GM18909 (cell line): Measurements from ENCODE around the gene IQCE.
"Not testable (repeated sequence)": the region's sequence is repeated elsewhere in the genome, so short reads cannot be mapped to it uniquely, and the experiment has no call there.

ENCODE experiments used
- ATAC-seq: cut with Tn5 transposase; IDR thresholded peaks from one replicate; pipeline ENCODE4 v1.9.1; 2021; ENCODE audit warnings: mild to moderate bottlenecking; ENCODE audit not compliant: unreplicated experiment, poor library complexity

The IQCE gene

GRCh38 chr7:2596464-2597272 is 37.9 kb downstream of the IQCE start:
- no peak for ATAC-seq

DNA sequence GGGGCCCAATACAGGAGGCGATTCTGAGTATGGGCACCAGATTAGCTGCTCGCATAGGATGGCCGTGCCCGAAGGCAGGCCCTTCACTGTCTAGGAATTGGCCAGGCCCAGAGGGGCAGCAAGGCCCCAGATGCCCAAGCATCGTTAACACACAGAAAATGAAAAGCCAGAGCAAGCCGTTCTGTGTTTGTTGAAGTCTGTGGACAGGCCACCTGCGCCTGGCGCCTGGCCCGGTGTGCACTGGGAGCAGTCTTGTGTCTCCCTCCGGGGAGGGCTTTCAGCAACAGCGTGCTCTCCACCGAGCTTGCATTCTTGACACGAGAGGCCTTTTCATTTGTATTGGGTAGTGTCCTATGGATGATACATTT is 38.5 kb downstream of the IQCE start:
- ATAC-seq, result no peak

DNA sequence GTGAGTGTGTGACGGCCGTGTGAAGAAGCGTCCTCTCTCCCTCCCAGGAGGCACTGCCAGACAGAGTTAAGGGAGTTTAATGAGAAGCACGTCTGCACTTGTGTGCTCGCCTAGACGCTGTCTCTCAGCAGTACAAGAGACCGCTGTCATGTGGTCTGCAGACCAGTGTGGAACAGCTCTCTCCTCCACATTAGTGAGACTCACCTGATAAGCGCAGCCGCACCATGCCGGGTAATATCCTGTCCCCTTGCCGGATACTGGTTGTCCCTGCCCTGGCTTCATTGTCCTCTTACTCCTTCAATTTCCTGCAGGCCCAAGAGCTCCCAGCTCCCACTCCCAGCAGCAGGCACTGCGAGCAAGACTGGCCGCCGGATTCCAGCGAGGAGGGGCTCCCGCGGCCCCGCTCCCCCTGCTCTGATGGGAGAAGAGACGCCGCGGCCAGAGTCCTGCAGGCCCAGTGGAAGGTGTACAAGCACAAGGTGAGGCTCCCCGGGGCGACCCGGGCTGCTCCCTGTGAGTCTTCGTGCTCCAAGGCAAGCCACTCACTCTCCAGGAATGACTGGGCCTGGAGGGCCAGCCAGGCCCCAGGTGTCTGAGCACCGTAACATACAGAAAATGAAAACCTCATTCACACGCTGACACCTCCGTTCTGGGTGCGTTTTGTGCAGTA is 39.5 kb downstream of the IQCE start:
- no peak for ATAC-seq

DNA sequence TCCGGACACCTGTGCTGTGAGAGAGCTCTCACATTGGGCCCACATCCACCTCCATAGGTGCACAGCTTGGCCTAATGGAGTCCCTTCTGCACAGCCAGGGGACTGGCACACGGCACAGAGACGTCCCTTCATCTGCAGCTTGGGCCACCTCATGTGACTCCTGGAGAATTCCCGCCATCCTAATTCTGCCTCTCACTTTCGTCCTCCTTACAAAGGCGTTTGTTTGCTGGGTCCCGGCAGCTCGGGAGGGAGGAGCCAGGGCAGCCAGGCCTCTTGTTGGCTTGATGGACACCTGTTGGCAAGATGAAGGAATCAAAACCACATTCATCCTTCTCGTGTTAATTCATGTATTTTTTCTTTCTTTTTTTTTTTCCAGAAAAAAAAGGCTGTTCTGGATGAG is 42.3 kb downstream of the IQCE start:
- no peak for ATAC-seq

DNA sequence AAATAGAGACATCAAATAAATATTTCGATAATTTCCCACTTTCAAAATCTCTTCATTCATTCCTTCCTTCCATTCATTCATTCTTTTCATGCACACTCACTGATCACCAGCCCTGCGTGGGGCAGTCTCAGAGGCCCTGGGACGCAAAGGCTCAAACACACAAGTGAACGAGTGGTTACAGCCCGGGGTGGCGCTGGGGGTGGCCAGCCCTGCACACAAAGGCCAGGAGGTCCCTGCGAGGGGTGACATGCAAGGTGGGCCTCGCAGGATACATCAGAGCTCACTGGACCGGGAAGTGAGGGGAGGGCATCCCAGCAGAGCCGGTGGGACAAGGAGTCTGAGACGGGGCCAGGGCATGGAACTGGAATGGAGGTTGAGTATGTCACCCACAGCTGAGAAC is 43.1 kb downstream of the IQCE start:
- no peak for ATAC-seq

GRCh38 chr7:2602406-2603043 is 43.7 kb downstream of the IQCE start:
- no peak for ATAC-seq

DNA sequence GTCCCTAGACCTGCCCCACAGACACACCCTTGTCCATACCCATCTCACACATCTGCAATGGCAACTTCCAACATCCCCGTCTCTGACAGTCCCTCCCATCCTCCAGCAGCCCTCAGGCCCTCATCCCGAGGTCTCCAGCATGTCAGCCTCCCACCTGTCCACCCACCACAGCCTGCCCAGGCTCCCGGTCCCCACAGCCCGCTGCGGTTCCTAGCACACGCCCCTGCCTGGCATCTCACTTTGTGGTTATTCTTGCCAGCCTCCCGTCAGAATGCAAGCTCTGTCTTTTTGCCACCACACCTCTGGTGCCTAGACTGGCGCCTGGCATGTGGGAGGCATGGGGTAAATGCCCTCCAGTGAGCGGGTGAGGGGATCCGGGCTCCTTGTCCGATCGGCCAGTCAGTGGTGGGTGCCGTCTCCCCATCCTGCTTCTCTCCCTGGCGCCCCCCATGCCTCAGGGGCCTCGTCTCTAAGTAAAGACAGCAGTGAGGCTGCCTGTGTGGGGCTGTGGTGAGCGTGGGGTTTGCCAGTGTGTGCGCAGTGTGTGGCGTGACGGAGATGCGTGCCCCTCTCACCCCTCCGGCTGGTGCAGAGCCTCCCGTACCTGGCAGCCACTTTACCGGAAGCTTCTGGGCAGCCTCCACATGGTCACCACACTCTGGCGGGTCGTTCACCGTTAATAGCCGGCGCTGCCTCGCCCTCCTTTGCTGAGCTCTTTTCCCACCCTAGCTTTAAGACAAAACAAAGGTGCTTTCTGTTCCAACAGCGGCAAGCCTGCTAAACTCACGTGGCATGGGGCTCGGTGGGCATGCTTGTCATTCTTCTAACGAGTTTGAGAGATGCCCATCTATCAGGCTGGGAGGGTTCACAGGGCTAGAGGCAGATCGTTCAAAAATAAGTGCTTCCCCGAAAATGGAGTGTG is 44.5 kb downstream of the IQCE start:
- no peak for ATAC-seq

GRCh38 chr7:2604608-2605174 is 45.9 kb downstream of the IQCE start:
- no peak for ATAC-seq

GRCh38 chr7:2605608-2606538 is 47.1 kb downstream of the IQCE start:
- ATAC-seq, result no peak

DNA sequence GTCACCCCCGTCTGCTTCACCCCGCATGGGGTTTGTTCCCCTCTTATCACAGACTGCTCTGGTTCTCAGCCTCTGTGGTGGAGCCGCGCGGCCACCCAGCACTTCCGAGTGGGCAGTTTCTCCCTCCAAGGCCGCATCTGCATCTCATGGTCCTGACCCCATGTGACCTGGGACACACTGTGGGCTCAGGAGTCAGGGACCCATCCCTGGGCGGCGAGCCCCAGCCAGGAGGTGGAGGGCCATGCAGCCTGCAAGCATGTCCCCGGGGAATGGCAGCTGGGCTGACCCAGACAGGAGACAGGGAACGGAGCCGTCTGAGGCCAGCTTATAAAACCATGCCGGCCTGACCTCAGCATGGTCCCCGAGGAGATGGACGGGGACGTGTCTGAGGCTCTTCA is 47.8 kb downstream of the IQCE start:
- no peak for ATAC-seq

DNA sequence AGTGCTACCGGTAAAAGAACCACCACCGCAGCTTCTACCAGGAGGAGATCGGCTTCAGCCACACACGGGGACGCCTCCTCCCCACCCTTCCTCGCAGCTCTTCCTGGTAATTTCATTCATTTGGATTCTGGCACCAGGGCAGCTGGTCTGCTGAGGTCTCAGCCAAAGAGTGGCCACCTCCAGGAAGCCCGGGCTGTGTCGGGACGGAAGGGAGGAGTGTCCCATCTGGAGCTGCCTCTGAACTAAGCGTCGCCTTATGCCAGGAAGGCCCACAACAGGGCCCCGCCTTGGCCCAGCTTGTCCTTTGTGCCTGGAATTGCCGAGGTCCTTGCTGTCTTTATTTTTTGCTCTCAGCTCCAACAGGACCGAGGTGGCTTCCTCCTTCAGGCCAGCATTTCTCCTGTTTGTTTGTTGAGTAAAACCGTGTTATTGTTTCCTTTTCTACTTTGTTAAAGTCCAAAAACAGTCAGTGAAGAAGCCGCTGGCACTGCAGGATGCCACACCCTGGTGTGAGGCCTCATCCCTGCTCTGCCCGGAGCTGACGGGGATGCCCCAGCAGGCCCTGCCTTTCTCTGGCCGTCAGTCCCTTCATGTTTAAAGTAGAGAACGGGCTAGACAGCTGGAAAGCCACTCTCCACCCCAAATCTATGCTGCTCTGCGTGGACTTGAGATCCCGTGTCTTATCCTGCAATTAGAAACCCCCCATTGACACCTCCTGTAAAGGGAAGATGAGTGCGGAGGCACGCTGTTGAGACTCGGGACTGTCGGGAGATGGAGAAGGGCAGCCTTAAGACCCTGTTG is 48.5 kb downstream of the IQCE start:
- no peak for ATAC-seq

DNA sequence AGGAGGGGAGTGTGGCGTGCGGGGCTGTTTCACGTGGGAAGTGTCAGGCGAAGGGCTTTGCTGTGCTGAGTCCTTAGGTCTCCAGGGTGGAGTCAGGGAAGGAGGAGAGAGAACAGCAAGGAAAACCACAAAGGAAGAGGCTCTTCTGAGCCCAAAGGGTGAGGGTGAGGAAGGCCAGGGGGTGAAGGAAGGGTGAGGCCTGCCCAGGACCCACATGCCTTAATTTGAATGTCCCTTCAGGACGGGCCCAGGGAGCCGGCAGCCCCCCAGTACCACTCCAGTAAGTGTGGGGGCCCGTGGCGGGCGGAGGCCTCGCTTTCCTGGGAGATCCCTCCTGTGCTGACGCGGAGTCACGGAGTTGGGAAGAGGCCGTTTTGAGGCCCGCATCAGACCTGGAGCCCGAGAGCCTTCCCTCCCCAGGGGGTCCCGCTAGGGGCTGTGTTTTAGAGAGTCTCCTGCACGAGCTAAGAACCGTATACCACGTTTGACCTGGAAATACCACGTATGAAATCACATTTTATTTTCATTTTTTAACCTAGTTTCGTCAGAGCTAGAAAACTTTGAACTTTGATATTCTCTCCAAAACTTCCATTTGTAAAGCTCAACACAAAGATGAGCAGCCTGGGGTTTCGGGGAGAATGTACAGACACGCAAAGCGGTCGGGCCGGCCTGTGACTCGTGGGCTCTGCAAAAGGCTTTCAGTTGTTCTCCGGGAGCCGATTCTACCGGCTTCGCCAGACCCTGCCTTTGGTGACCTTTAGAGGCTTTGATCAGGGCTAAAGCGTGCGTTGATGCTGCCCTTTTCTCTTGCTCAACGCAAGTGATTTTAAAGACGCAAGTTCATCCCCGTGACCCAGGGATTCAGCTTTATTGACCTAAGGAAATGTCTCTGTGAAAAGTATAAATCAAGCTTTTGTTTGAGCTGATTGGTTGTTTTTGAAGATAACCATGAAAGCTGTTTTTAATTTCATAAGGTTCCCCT is 49.4 kb downstream of the IQCE start:
- no peak for ATAC-seq

DNA sequence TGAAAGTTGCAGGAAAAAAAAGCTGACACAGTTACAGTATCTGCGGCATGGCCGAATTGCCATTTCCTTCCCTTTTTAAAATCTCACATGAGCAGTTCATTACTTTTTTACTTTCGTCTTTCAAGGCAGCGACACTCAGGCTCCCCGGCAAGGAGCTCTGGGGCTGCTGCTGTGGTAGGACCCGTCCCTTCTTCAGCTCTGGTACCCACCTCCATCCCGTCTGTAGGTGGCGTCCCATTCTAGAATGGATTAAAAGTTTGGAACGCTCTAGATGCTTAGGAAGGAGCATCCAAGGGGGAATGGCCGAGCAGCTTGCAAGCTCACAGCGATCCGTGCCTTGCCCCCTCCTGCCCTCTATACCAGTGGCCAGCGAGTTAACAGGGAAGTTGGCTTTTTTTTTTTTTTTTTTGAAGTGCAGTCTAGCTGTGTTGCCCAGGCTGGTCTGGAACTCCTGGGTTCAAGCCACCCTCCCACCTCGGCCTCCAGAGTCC is 50.2 kb downstream of the IQCE start:
- peak; percentile 64 for ATAC-seq

GRCh38 chr7:2609646-2610045 is 50.9 kb downstream of the IQCE start:
- not testable (repeated sequence) for ATAC-seq

DNA sequence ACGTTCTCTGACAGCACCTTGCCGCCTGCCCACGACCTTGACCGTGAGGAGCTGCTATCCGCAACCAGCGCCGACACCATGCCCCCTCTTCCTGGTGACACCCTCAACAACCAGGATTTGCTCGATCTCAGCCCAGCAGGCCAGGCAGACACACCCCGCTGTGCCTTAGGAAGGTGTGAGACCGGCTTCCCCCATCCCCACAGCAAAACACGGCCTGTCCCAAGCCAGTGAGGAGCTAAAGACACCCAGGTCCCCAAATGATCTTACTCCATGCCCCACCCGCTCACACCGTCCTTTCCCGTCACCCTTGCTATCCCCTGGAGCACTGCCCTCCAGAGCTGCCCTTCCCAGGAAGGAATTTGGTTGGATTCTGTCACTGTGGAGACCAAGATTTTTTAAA is 51.7 kb downstream of the IQCE start:
- no peak for ATAC-seq

DNA sequence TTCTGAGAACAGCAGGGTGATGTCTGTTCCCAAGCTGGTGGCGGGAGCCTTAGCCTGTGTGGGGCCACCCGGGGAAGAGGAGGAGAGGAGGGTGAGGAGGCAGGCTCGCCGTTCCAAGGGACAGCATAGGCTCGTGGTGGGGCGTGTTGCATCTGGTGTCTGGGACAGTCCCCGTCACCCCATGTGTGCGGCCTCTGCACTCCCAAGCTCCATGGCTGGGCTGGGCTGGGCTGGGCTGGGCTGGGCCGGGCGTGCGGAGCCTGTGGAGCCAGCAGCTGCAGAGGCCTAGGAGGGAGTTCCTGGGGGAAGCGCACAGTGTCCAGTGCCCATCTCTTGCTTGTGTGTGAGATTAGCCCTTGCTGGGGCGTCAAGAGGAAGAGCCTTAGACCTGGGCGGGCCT is 52.1 kb downstream of the IQCE start:
- ATAC-seq, result no peak

GRCh38 chr7:2611401-2611800 is 52.6 kb downstream of the IQCE start:
- ATAC-seq, result no peak
